HG03135 (cell line): ENCODE data around the gene PSMD4.
A peak's percentile ranks its signal among the peaks of the same experiment; 100 is the strongest.
"Not testable (repeated sequence)": the region's sequence is repeated elsewhere in the genome, so short reads cannot be mapped to it uniquely, and the experiment has no call there.

ENCODE experiments used
- ATAC-seq: cut with Tn5 transposase; IDR thresholded peaks from one replicate; pipeline ENCODE4 v1.9.1; 2021; ENCODE audit warnings: mild to moderate bottlenecking, moderate library complexity; ENCODE audit not compliant: unreplicated experiment

Gene PSMD4

DNA sequence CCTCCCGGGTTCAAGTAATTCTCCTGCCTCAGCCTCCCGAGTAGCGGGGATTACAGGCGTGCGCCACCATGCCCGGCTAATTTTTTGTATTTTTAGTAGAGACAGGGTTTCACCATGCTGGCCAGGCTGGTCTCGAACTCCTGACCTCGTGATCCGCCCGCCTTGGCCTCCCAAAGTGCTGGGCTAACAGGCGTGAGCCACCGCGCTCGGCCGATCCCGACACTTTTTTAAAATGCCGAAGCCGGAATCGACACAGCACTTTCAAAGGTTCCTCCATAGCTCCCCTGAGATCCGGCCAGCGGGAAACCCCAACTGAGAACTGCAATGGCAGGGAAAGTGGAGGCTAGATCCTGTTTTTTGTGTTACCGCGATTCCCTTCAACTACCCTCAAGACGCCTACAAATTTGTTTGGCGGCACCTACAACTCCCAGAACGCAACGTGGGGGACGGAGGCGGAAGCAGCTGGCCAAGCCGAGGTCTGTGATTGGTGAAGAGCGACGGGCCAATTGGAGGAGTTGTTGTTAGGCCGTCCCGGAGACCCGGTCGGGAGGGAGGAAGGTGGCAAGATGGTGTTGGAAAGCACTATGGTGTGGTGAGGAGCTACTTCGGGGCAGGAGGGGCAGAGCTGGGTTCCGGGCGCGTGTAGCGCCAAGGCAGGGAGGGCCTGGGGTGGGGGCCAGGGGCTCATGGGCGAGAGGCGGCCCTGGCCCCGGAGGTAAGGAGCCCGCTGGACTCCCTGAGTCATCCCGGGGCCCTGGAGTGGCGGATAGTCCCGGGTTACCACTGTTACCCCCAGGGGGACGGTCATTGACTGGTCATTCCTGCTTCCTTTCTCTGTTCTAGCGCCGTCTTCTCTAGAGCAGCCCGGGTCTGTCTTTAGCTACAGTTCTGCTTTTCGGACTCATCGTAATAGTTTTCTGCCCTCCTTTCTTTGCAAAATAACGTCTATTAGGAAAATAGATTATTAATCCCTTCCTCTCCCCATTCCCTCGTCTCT, at the start of gene PSMD4:
Gene PSMD4 (plus strand): TSS at position 518 of the 997 bp plus-strand sequence. CDS start 49 bp downstream, at position 567.
- peak; percentile 86 for ATAC-seq

DNA sequence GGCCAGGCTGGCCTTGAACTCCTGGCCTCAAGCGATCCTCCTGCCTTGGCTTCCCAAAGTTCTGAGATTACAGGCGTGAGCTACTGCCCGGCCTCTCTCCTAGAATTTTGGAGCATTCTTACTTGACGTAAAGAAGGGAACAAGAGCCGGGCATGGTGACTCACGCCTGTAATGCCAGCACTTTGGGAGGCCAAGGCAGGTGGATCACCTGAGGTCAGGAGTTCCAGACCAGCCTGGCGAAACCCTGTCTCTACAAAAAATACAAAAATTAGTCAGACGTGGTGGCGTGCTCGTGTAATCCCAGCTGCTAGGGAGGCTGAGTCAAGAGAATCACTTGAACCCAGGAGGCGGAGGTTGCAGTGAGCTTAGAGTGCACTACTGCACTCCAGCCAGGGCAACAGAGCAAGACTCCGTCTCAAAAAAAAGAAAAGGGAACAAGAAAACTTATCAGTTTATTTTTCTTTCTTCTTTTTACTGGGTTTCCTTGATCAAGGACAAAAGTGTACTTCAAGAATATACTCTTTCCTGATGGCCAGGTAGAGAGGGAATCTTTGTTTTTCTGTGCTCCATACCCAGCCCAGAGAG, 49.1 kb upstream of the PSMD4 start:
- not testable (repeated sequence) for ATAC-seq

DNA sequence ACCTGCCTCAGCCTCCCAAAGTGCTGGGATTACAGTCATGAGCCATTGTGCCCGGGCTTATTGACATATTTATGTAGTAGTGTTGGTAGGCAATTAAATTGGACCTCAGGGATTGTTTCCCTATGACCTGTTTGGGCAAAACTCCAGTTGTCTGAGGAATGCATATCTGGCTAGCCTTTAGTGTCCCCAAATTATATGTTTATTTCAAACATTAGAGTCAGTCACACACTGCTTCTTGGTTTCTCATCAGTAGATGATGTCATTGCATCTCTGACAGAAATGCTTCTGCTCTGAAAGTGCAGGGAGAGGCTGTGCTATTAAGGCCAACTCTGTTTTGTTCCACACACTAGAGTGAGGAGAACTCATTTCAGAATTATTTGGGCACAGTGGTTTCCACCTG, 43.7 kb upstream of the PSMD4 start:
- ATAC-seq, result no peak

DNA sequence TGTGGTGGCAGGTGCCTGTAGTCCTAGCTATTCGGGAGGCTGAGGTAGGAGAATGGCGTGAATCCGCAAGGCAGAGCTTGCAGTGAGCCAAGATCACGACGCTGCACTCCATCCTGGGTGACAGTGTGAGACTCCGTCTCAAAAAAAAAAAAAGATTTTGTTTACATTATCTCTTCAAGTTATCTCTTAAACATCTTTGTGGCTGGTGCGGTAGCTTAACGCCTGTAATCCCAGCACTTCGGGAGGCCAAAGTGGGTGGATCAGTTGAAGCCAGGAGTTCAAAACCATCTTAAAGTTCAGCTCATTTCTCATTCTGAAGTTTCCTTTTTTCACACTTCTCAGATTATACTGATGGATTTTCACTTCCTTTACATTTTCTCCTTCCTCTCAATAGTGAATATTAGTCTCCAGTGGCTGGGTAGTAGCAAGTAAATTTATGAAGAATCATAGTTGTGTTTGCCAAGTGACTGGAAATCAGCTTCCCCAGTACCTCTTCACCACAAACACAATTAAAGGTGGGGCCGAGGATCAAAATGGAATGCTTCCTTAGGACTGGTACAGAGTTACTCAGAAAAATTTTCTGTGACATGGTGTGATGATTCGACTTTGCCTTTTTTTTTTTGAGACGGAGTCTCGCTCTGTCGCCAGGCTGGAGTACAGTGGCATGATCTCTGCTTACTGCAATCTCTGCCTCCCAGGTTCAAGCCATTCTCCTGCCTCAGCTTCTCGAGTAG, 42.4 kb upstream of the PSMD4 start:
- ATAC-seq, result no peak

DNA sequence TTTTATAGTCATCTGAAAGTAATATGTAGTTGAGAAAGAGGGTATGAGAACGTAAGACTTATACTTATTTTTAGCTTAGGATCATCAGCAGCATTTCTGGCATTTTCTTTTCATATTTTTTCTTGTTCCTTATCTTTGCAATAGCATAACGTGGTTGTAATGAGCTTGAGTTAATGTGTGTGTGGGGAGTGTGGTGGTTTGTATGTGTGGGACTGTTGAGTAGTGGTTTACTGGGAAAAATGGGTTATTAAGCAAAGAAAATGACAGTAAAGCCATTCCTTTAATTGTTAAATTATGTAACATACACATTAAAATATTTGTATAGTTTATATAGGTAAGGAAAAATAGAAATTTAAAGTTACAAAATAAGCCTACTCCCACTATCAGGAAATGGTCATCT, 41.0 kb upstream of the PSMD4 start:
- ATAC-seq, result no peak

DNA sequence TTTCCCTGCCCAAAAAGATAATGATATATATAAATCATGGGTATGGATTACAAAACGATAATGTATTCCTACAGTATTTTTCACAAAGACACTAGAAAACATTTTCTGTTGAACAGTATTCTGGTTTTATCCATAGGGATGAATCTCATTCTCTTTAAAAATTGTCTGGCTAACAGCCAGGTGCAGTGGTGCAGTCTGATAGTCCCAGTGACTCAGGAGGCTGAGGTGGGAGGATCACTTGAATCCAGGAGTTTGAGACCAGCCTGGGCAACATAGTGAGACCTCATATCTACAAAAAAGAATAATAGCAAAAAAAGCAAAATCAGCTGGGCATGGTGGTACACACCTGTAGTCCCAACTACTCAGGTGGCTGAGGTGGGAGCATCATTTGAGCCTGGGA, 32.9 kb upstream of the PSMD4 start:
- no peak for ATAC-seq

DNA sequence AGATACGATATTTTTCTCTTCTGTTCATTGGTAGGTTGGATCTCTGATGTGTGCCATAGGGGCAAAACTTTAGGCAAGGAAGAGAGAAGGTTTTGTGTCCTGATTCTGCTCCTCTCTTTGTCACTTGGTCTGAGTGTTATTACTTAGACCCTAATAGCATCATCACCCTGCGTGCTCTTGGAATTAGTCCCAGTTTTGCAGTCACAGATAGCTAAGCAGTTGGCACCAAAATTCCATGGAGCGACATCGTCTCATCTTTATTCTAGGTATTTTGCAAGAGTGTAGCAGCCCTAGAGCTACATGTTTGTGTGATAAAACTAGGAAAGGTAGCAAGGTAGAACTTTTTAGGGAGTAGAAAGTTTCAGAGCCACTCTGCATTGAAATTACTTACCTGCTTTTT, 32.4 kb upstream of the PSMD4 start:
- ATAC-seq, result no peak

DNA sequence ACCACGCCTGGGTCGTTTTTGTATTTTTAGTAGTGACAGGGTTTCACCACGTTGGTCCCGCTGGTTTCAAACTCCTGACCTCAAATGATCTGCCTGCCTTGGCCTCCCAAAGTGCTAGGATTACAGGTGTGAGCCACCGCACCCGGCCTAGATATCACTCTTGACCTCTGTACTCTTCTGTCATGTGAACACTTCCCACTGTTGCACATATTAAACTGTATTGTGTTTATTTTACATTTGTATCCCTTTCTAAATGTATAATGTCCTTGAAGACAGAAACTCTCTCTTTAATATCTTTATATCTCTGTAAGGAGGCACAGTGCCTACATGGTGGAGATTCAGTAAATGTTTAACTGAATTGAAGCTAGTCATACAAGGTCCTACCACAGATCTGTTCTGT, 19.3 kb upstream of the PSMD4 start:
- ATAC-seq, result no peak

DNA sequence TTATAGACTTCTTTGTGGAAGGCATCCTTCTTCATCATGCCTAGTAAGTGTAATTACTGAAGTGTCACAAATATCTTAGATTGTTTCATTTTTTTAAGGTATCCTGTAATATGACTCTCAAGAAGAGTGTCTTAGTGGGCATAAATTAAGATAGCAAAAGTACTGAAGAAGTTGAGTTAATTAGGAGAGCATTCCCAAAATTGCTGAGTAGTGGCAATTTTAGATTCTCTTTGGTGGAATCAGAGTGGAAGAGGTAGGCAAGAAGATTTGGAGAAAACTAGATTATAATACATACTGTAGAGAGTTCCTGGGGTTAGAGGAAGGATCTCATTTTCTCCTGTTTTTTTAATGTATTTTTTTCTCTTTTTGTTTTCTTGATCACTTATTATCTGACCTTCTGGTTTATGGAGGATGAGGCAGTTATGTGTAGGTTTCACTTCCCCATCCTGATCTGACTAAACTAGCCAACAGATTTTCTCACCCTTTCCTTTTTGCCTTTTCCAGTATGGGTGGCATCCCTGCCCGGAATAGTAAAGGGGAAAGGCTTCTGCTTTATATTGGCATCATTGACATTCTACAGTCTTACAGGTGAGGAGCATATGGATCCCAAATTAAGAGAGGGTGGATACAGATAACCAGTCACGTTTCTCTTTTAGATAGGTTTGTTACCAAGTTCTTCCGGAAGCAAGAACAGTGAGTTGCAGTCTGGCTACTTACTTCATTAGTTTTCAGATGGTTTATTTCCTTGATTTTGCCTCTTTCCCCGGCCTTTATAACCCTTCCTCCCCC, 16.7 kb upstream of the PSMD4 start:
- ATAC-seq, result no peak

DNA sequence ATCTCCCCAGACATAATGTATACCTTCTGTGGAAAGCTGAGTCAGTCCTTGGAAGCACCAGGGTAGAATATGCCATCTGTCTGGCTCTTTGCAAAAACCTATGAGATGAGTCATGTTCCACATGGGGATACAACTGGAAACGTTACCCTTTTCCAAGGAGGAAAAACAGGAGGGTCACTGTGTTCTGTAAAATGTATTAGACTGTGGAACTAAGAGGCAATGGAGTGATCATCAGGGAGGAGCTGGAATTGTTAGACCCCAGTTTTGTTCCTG, 16.1 kb upstream of the PSMD4 start:
- ATAC-seq, result no peak

DNA sequence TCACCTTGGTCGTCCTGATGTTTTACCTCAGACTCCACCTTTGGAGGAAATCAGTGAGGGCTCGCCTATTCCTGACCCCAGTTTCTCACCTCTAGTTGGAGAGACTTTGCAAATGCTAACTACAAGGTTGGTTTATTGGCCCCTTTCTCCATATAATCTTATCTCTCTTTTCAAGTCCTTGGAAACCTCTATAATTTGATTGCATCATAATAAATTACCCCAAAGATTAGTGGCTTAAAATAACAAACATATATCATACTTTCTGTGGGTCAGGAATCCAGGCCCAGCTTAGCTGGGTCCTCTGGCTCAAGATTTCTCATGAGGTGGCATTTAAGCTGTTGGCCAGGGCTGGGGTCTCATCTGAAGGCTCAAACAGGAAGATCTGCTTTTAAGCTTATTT, 12.1 kb upstream of the PSMD4 start:
- ATAC-seq, result no peak

DNA sequence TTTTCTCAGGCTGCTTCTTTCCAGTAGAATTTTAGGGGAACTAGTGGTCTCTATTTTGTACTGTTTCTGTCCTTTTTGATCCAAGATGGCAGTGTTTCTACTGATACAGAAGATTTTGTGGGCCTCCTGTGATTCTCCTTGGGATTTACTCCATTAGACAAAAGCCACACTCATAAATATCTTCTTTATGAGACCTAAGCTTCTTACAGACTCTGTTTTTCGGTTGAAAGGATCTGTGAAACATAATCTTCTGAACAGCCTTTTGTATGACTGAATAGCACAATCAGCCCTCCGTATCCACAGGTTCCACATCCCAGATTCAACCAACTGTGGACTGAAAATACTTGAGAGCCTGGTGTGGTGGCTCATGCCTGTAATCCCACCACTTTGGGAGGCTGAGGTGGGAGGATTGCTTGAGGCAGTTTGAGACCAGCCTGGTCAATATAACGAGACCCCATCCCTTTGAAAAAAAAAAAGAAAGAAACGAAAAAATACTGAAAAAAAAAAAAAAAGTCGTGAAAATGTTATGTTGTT, 10.8 kb upstream of the PSMD4 start:
- no peak for ATAC-seq

DNA sequence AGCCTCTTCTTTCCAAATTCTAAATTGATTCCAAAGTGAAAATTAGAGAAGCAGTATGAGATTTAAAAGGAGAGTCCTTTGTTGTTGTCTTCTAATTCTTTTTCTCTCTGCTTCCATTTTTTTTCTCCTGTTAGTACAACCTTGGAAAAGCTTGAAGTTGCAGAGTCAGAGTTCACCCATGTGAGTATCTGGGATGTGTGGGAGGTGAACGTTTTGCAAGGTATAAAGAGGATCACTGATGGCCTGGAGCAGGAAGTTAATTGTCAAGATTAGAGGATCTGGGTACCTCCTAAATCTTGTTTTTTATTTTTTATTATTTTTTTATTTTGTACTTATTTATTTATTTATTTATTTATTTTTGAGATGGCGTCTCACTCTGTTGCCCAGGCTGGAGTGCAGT, 7.7 kb upstream of the PSMD4 start:
- no peak for ATAC-seq

DNA sequence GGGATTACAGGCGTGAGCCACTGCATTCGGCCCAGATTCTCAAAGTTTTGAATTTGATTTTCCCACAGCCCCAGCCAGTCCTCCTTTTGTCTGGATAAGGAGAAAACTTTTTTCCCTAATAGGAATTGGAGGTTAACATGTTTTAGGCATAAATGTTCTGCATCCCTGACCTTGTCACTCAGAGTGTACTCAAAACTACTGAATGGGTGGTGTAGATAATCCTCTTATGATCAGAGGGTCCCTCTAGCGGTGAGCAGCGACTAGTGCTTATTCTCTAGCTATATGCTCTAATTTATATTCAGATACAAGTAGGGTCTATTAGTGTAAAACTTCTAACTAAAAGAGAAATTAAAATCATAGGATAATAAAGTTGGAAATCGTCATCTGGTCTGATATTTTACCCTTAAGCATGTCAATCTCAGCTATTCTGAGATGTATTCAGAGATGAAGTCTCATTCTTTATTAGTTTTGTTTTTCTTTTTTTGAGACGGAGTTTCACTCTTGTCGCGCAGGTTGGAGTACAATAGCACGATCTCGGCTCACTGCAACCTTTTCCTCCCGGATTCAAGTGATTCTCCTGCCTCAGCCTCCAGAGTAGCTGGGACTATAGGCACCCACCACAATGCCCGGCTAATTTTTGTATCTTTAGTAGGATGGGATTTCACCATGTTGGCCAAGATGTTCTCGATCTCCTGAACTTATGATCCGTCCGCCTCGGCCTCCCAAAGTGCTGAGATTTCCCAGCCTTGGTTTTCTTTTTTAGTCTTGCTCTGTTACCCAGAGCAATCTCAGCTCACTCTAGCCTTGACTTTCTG, 2.7 kb upstream of the PSMD4 start:
- no peak for ATAC-seq

DNA sequence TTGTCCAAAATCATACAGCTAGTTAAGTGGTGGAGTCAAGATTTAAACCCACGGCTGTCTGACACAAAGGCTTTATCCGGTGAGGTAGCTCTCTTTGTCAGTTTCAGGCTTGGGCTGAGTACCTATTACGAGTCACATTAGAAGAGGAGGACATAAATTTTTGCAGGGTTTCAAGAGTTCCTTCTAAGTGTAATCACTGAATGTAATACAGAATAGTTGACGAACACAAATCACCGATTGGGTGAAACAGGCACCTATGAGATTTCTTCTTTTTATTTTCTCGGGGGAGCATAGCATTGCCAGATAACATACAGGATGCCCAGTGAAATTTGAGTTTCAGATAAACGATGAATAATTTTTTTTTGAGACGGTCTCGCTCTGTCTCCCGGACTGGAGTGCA, 847 bp downstream of the PSMD4 start:
- no peak for ATAC-seq

DNA sequence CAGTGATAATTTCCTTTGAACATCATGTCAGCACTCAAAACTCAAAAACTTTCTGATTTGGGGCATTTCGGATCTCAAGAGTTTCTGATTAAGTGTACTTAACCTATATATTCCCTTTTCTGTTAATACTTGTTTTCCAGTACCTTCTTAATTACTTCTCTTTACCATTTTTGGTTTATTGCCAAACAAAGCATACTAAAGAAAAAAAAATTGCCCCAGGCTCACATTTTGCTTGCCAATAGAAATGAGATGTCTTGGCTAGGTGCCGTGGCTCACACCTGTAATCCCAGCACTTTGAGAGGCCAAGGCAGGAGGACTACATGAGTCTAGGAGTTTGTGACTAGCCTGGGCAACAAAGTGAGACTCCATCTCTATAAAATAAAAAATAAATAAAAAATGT, 4.8 kb downstream of the PSMD4 start:
- ATAC-seq, result no peak

DNA sequence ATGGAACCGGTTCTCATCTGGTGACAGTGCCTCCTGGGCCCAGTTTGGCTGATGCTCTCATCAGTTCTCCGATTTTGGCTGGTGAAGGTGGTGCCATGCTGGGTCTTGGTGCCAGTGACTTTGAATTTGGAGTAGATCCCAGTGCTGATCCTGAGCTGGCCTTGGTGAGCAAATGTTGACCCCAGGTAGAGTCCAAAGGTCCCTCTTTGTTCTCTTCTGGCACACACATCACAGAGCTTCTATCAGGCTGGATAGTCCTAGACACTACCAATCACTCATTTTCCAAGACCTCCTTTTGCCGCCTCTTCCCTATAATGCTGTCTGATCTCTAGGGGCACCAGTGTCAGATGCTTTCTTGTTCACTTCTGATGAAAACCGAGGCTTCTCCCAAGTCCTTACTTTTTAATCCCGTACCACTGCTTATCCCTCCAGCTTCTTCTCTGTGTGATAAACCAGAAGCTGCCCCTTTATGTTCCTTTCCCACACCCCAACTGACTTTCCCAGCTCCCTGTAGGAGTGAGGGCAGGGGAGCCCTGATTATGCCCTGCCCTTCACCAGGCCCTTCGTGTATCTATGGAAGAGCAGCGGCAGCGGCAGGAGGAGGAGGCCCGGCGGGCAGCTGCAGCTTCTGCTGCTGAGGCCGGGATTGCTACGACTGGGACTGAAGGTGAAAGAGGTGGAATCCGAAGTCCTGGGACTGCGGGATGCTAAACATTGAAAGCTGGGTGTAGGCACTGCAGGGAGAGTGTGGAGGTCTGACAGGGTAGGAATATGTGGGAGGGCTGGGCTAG, 11.1 kb downstream of the PSMD4 start:
- ATAC-seq, result no peak

DNA sequence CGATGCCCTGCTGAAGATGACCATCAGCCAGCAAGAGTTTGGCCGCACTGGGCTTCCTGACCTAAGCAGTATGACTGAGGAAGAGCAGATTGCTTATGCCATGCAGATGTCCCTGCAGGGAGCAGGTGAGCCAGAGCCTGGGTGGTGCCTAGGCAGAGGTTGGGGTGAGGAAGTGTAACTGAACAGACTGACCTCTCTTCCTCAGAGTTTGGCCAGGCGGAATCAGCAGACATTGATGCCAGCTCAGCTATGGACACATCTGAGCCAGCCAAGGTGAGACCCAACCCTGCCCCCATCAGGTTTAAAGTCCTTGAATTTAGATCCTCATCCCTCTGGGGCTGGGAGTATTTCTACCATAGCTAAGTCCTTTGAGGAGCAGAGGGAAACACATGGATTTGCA, 11.8 kb downstream of the PSMD4 start:
- no peak for ATAC-seq

DNA sequence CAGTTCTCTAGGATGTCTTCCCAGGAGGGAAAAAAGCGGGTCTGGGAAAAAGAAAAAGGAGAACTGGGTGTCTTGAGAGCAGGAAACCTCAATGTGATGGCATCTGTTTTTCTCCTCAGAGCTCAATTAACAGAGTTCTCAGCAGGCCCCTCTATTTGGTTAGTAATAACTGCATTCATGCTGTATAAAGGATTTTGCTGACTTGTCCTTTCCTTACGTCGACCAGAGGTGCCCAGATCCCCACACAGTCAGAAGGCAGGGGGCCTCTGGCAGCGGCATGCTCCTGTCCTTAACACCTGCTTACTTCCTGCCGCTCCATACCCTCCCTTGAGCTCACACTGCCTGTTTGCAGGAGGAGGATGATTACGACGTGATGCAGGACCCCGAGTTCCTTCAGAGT, 12.3 kb downstream of the PSMD4 start:
- ATAC-seq, result no peak
